ENCODE results near the gene LARGE1. TPM values are rescaled to one million over a fixed set of nuclear protein-coding genes. Genes with fewer than 3 reads are reported as not detected.

LARGE1 gene
- total and polyA plus RNA-seq, 9 of the 15 experiments (the other 6 are each of a cell fraction or from before 2014, with no cell fraction given), result 0.01 to 0.66 (median 0.14) TPM; not detected in 2

DNA sequence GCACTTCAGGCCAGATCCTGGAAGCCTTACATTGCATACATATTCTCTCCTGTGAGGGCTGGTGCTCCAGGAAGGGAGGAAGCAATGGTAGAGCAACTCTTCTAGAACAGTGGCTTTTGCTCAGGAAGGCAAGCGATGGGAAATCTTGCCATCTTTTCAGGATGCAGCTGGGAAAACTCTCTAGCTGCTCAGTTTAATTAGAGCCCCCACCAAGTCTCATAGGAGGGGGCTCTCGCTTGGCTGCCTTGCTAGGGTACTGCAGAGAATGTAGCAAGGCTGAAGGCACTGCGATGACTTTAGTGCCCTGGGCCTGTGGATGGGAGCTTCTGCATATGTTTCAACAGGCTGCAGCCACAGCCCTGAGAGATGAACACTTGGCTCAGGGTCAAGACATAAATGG, 504.9 kb downstream of the LARGE1 start:
- no peak for ATAC-seq
- no peak overlapping the region for H3K27ac ChIP-seq (ENCODE audit: extremely low read depth, low read depth, low read length)
- WGBS (ENCODE audit: insufficient coverage, low coverage, missing lambda C conversion rate), result 7% methylated on average over 3 of the region's 3 CpGs
- no peaks in the 10 kb centered on the region for H3K79me2 ChIP-seq (ENCODE audit: control insufficient read depth, insufficient read depth, low read length)
- CTCF ChIA-PET (ENCODE audit: low intra/inter-chr PET ratio), result no interaction called here
- H3K9ac ChIP-seq (ENCODE audit: insufficient read depth in 1 of 2, low read depth in 2 of 2, low read length in 2 of 2), result no peak overlapping the region
- DNase-seq (ENCODE audit: extremely low read depth in 1 of 4, low spot score in 3 of 4), result no peak
- no TSS peak for BruUV-seq (replicated peaks)
- H3K4me3 ChIP-seq, result no peak overlapping the region
- no peak overlapping the region for H3K4me2 ChIP-seq (ENCODE audit: insufficient read depth, low read length)
- H3K36me3 ChIP-seq (ENCODE audit: control insufficient read depth, insufficient read depth, low read length), result no peaks in the 10 kb centered on the region
- POLR2A ChIA-PET, result no interaction called here
- no peaks in the 10 kb centered on the region for H4K20me1 ChIP-seq (replicated peaks; ENCODE audit: control insufficient read depth, insufficient read depth, low read length)
- no peaks in the 10 kb centered on the region for H3K27me3 ChIP-seq (ENCODE audit: control insufficient read depth in 2 of 2, insufficient read depth in 2 of 2, low read length in 2 of 2)
- FAIRE-seq, result no peak
- no peaks in the 10 kb centered on the region for H3K4me1 ChIP-seq (replicated peaks in 1 of 2; ENCODE audit: control insufficient read depth in 2 of 2, insufficient read depth in 2 of 2, low read length in 2 of 2)
- intact Hi-C loops (cut with micrococcal nuclease) (no loop called here), in situ Hi-C loops (cut with MboI) (no loop called here)
- no peaks in the 10 kb centered on the region for H3K9me3 ChIP-seq (replicated peaks; ENCODE audit: control insufficient read depth, insufficient read depth, low read depth, low read length)
- TF ChIP-seq MYC (IDR thresholded peaks at IDR 0.05; ENCODE audit: low read depth, low read length) (no peak), MYC (CRISPR knock-in tag; IDR thresholded peaks at IDR 0.05; ENCODE audit: borderline replicate concordance, low read depth) (no peak), ZNF175 (CRISPR knock-in tag; IDR thresholded peaks at IDR 0.05; ENCODE audit: low read depth) (no peak), OTX1 (CRISPR knock-in tag; IDR thresholded peaks at IDR 0.05) (no peak), GTF2E2 (tag; IDR thresholded peaks at IDR 0.05) (no peak), SRSF3 (IDR thresholded peaks at IDR 0.05; ENCODE audit: insufficient read depth, low read length) (no peak), TFAM (CRISPR knock-in tag; conservative IDR thresholded peaks at IDR 0.05) (no peak), ZFP1 (CRISPR knock-in tag; IDR thresholded peaks at IDR 0.05) (no peak), PRPF4 (IDR thresholded peaks at IDR 0.05; ENCODE audit: insufficient read depth, low read depth, low read length, poor library complexity, severe bottlenecking) (no peak), JUNB (CRISPR knock-in tag; conservative IDR thresholded peaks at IDR 0.05) (no peak), CXXC5 (CRISPR knock-in tag; IDR thresholded peaks at IDR 0.05) (no peak), CBFB (CRISPR knock-in tag; IDR thresholded peaks at IDR 0.05) (no peak), HDGF (IDR thresholded peaks at IDR 0.05) (no peak), ZNF316 (IDR thresholded peaks at IDR 0.05) (no peak), MCM7 (IDR thresholded peaks at IDR 0.05) (no peak)
- TF ChIP-seq, protein P1, sequence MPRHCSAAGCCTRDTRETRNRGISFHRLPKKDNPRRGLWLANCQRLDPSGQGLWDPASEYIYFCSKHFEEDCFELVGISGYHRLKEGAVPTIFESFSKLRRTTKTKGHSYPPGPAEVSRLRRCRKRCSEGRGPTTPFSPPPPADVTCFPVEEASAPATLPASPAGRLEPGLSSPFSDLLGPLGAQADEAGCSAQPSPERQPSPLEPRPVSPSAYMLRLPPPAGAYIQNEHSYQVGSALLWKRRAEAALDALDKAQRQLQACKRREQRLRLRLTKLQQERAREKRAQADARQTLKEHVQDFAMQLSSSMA (CRISPR knock-in tag; IDR thresholded peaks at IDR 0.05), result no peak
- TF ChIP-seq, protein P2, sequence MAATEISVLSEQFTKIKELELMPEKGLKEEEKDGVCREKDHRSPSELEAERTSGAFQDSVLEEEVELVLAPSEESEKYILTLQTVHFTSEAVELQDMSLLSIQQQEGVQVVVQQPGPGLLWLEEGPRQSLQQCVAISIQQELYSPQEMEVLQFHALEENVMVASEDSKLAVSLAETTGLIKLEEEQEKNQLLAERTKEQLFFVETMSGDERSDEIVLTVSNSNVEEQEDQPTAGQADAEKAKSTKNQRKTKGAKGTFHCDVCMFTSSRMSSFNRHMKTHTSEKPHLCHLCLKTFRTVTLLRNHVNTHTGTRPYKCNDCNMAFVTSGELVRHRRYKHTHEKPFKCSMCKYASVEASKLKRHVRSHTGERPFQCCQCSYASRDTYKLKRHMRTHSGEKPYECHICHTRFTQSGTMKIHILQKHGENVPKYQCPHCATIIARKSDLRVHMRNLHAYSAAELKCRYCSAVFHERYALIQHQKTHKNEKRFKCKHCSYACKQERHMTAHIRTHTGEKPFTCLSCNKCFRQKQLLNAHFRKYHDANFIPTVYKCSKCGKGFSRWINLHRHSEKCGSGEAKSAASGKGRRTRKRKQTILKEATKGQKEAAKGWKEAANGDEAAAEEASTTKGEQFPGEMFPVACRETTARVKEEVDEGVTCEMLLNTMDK (IDR thresholded peaks at IDR 0.05; ENCODE audit: borderline replicate concordance, insufficient read depth, low read depth, low read length, poor library complexity, severe bottlenecking), result no peak
- H3K9me1 ChIP-seq (ENCODE audit: control insufficient read depth, insufficient read depth, low read length), result no peaks in the 10 kb centered on the region
- no peak overlapping the region for H2AFZ ChIP-seq (ENCODE audit: low read depth, low read length)

All from K562 (cell line).